PC-3 (cell line): ENCODE measurements around the gene INO80B. TPM values are rescaled to one million over a fixed set of nuclear protein-coding genes. Genes with fewer than 3 reads are reported as not detected.
"Not testable (repeated sequence)": the region's sequence is repeated elsewhere in the genome, so short reads cannot be mapped to it uniquely, and the experiment has no call there.

ENCODE experiments used
- ATAC-seq: fragments of 200-7000 bp; cut with Tn5 transposase; 2 replicates; pipeline ENCODE4 v1.9.1; 2020; ENCODE audit warnings: mild to moderate bottlenecking, moderate library complexity
- BruUV-seq: library from RNA; stranded (reverse); fragments of 400-500 nt; replicated peaks from 2 replicates; lab custom pipeline; 2021; lab: Mats Ljungman, UMichigan
- CTCF ChIA-PET: fragments of 300-600 bp; sonication (Branson Sonifier 250); formaldehyde crosslinking; loops from one replicate; lab custom pipeline; 2022; ENCODE audit warnings: antibody characterized with exemption; lab: Charles Lee
- POLR2A ChIA-PET: fragments of 300-600 bp; sonication (Branson Sonifier 250); formaldehyde crosslinking; loops from one replicate; lab custom pipeline; 2022; ENCODE audit warnings: antibody characterized with exemption; ENCODE audit not compliant: unreplicated experiment; lab: Charles Lee
- DNase-seq: peaks from one replicate; pipeline ENCODE4 v3.0.0-alpha.2; 2015
- H2AFZ ChIP-seq: fragments of 300-600 bp; sonication (generic); 2 replicates; pipeline ENCODE4 v1.6.0; 2016; ENCODE audit warnings: antibody characterized with exemption, low read length
- H3F3A ChIP-seq: fragments of 300-600 bp; sonication (generic); one replicate; pipeline ENCODE4 v1.6.0; 2017; ENCODE audit warnings: antibody characterized with exemption, low read length, control low read depth, mild to moderate bottlenecking; ENCODE audit not compliant: unreplicated experiment
- H3K27ac ChIP-seq: fragments of 300-600 bp; sonication (generic); 2 replicates; pipeline ENCODE4 v1.5.1; 2016; ENCODE audit warnings: mild to moderate bottlenecking, low read length
- H3K27me3 ChIP-seq: fragments of 300-600 bp; sonication (generic); 2 replicates; pipeline ENCODE4 v1.6.1; 2016; ENCODE audit warnings: low read length, mixed read lengths
- H3K36me3 ChIP-seq: fragments of 300-600 bp; sonication (generic); 2 replicates; pipeline ENCODE4 v1.6.1; 2016; ENCODE audit warnings: low read depth, mixed run types, low read length, mixed read lengths
- H3K4me1 ChIP-seq: fragments of 300-600 bp; sonication (generic); 2 replicates; pipeline ENCODE4 v1.5.1; 2016; ENCODE audit warnings: low read length; ENCODE audit not compliant: insufficient read depth
- H3K4me2 ChIP-seq: fragments of 300-600 bp; sonication (generic); 2 replicates; pipeline ENCODE4 v1.6.0; 2016; ENCODE audit warnings: low read length
- H3K4me3 ChIP-seq: fragments of 300-600 bp; sonication (generic); 2 replicates; pipeline ENCODE4 v1.5.1; 2016; ENCODE audit warnings: mild to moderate bottlenecking, low read length, mixed read lengths
- H3K79me2 ChIP-seq: fragments of 300-600 bp; sonication (generic); 2 replicates; pipeline ENCODE4 v1.6.1; 2017; ENCODE audit warnings: low read length, mixed read lengths
- H3K9ac ChIP-seq: fragments of 300-600 bp; sonication (generic); 2 replicates; pipeline ENCODE4 v1.6.0; 2016; ENCODE audit warnings: mild to moderate bottlenecking, low read length
- H3K9me2 ChIP-seq: fragments of 300-600 bp; sonication (generic); replicated peaks from 2 replicates; pipeline ENCODE4 v1.6.1; 2016; ENCODE audit warnings: mixed run types, low read length, mixed read lengths
- H3K9me3 ChIP-seq: fragments of 300-600 bp; sonication (generic); 2 replicates; pipeline ENCODE4 v1.6.1; 2016; ENCODE audit warnings: low read length, mixed read lengths
- H4K20me1 ChIP-seq: fragments of 300-600 bp; sonication (generic); 2 replicates; pipeline ENCODE4 v1.6.1; 2016; ENCODE audit warnings: low read length, mixed read lengths
- EZH2 ChIP-seq: fragments of 300-600 bp; sonication (generic); IDR thresholded peaks from one replicate; pipeline ENCODE4 v1.6.1; 2017; ENCODE audit warnings: antibody characterized with exemption, mild to moderate bottlenecking, low read length; ENCODE audit not compliant: unreplicated experiment
- EZH2phosphoT487 ChIP-seq: fragments of 300-600 bp; sonication (generic); IDR thresholded peaks from 2 replicates; pipeline ENCODE4 v1.6.1; 2018; ENCODE audit warnings: mild to moderate bottlenecking, antibody characterized with exemption, low read length, borderline replicate concordance
- intact Hi-C: fragments of 100-400 bp; cut with micrococcal nuclease; formaldehyde crosslinking; loops from 2 replicates; pipeline ENCODE4 v1.9.0; 2023
- total RNA-seq: library from RNA; depleted of rRNA; stranded (reverse); fragments of >200 nt; gene quantifications from 2 replicates; pipeline ENCODE4 v1.2.3, GENCODE V29; 2014
- TF ChIP-seq, protein P1 (sequence below): fragments of 300-600 bp; sonication (generic); conservative IDR thresholded peaks from 2 replicates; pipeline ENCODE4 v1.5.1; 2017; ENCODE audit warnings: antibody characterized with exemption, low read depth, mild to moderate bottlenecking, low read length

Gene INO80B
- total RNA-seq, 1 experiment from 2014 or later = 26.2 TPM

DNA sequence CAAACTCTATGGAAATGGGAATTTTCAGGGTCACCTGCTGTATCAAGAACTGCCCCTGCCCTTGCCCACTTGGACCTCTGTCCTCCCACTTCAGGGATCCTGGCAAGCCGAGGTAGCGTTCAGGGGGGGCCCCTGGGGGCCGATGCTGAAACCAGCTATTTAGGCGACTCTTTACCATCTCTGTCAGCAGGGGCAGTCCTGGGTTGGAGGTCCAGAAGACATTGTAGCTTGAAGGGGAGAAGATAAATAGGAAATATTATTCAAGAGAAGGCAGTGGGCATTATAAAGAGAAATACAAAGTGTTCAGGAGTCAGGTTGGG, 7.9 kb downstream of the INO80B start:
- Histone ChIP-seq H4K20me1 (no peaks in the 10 kb centered on the region), H2AFZ (no peak overlapping the region), H3K4me3 (no peak overlapping the region), H3K36me3 (peaks cover 5% of the 10 kb centered on the region; the same call in 1 of the 2 replicates), H3K27ac (no peak overlapping the region), H3K4me2 (no peak overlapping the region), H3K9me3 (no peaks in the 10 kb centered on the region), H3K27me3 (no peaks in the 10 kb centered on the region), H3K79me2 (peaks cover 43% of the 10 kb centered on the region), H3K9me2 (no peaks in the 10 kb centered on the region), H3F3A (no peaks in the 10 kb centered on the region), H3K4me1 (peaks cover 11% of the 10 kb centered on the region; the same call in 1 of the 2 replicates), H3K9ac (no peak overlapping the region)
- ATAC-seq = no peak
- TF ChIP-seq, protein P1, sequence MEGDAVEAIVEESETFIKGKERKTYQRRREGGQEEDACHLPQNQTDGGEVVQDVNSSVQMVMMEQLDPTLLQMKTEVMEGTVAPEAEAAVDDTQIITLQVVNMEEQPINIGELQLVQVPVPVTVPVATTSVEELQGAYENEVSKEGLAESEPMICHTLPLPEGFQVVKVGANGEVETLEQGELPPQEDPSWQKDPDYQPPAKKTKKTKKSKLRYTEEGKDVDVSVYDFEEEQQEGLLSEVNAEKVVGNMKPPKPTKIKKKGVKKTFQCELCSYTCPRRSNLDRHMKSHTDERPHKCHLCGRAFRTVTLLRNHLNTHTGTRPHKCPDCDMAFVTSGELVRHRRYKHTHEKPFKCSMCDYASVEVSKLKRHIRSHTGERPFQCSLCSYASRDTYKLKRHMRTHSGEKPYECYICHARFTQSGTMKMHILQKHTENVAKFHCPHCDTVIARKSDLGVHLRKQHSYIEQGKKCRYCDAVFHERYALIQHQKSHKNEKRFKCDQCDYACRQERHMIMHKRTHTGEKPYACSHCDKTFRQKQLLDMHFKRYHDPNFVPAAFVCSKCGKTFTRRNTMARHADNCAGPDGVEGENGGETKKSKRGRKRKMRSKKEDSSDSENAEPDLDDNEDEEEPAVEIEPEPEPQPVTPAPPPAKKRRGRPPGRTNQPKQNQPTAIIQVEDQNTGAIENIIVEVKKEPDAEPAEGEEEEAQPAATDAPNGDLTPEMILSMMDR = no peak
- no peak for TF ChIP-seq EZH2phosphoT487
- no peak for TF ChIP-seq EZH2
- no peak for DNase-seq
- no TSS peak for BruUV-seq
- intact Hi-C loops = no loop called here
- POLR2A ChIA-PET = no interaction called here
- CTCF ChIA-PET = no interaction called here

DNA sequence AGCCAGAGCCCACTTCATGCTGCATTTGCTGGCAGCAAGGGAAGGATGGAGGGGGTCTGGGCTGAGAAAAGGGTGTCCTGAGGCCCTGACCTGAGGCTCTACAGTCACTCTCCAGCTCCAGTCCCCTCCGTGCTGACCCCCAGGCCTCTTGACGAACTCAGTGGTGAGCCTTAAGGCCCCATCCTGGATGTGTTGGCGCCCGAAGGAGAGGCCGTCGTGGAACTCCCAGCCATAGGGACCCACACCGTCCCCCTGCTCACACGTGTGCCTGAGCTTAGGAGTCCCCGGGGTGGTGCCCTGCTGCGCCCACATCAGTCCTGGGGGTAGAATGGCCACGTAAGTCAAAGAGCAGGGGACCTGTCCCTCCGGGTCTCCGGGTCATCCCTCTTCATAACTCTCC, 9.5 kb downstream of the INO80B start:
- no peak overlapping the region for H3K27ac ChIP-seq
- H3K4me2 ChIP-seq = peak overlapping the region; percentile 100
- ATAC-seq (peak; percentile 4; the same call in 1 of the 2 replicates), DNase-seq (no peak)
- CTCF ChIA-PET = no interaction called here
- peaks cover 10% of the 10 kb centered on the region; the same call in 1 of the 2 replicates for H3K4me1 ChIP-seq
- no peaks in the 10 kb centered on the region for H3K27me3 ChIP-seq
- no peaks in the 10 kb centered on the region for H3K9me3 ChIP-seq
- POLR2A ChIA-PET = no interaction called here
- H3F3A ChIP-seq = no peaks in the 10 kb centered on the region
- peak overlapping the region; percentile 95 for H2AFZ ChIP-seq
- TF ChIP-seq EZH2 = no peak
- TF ChIP-seq, protein P1 = no peak
- no peak for TF ChIP-seq EZH2phosphoT487
- H3K9me2 ChIP-seq = no peaks in the 10 kb centered on the region
- H3K4me3 ChIP-seq = peak overlapping the region; percentile 94
- H4K20me1 ChIP-seq = no peaks in the 10 kb centered on the region
- peaks cover 5% of the 10 kb centered on the region; the same call in 1 of the 2 replicates for H3K36me3 ChIP-seq
- peaks cover 35% of the 10 kb centered on the region for H3K79me2 ChIP-seq
- TSS peak; percentile 25 for BruUV-seq
- intact Hi-C loops = no loop called here
- H3K9ac ChIP-seq = peak overlapping the region; percentile 88

DNA sequence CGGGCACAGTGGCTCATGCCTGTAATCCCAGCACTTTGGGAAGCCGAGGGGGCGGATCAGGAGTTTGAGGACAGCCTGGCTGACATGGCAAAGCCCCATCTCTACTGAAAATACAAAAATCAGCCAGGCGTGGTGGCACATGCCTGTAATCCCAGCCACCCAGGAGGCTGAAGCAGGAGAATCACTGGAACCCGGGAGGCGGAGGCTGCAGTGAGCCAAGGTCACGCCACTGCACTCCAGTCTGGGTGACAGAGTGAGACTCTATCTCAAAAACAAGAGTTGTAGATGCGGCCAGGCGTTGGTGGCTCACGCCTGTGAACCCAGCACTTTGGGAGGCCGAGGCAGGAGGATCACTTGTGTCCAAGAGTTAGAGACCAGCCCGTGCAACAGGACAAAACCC, 15.9 kb downstream of the INO80B start:
- H3K27me3 ChIP-seq, H4K20me1 ChIP-seq, H3K27ac ChIP-seq, H3K4me2 ChIP-seq, DNase-seq, H3K4me3 ChIP-seq, H3K9me3 ChIP-seq, BruUV-seq, intact Hi-C loops, CTCF ChIA-PET, H3K36me3 ChIP-seq, H2AFZ ChIP-seq, H3K9ac ChIP-seq, H3K9me2 ChIP-seq, ATAC-seq: not testable (repeated sequence)
- Histone ChIP-seq H3F3A (peaks cover 10% of the 10 kb centered on the region), H3K4me1 (peaks cover 14% of the 10 kb centered on the region), H3K79me2 (peaks cover 14% of the 10 kb centered on the region)
- POLR2A ChIA-PET = interaction anchor here (0.6 kb wide), 1 partner anchor 466 kb away, joined by 3 read pairs; no protein-coding TSS in a partner anchor
